ENCODE data around the gene TMEM168. TPM values are rescaled to one million over a fixed set of nuclear protein-coding genes. Genes with fewer than 3 reads are reported as not detected.

The TMEM168 gene
- total and polyA plus RNA-seq, 8 donors = 2.9 to 148 (median 10.7) TPM

DNA sequence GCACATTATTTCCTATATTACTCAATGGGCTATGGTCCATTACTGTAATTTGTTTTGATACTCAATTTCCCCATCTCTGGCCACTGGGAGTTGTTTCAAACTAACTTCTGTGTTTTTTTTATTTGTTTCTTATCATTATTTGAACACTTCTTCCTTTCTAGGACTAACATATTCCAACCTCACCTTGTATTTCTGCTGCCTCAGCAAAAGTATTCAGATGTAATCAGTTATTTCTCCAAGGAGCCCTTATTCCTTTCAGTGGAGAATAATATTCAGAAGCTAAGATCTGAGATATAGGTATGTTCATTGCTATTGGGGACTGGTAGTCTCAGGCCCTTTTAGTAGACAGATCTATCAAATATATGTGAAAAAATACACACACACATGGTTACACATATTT is 36.9 kb downstream of the TMEM168 start:
- no peaks in the 10 kb centered on the region for H3K27me3 ChIP-seq
- no peak overlapping the region for H3K4me3 ChIP-seq
- peaks cover 0 to 7% (median 0%) of the 10 kb centered on the region in 4 donors for H3K36me3 ChIP-seq
- no peaks in the 10 kb centered on the region for H3K4me1 ChIP-seq
- TF ChIP-seq POLR2A (IDR thresholded peaks at IDR 0.05) (no peak), EP300 (IDR thresholded peaks at IDR 0.05) (no peak), POLR2AphosphoS5 (IDR thresholded peaks at IDR 0.05) (no peak)
- TF ChIP-seq, protein P1, sequence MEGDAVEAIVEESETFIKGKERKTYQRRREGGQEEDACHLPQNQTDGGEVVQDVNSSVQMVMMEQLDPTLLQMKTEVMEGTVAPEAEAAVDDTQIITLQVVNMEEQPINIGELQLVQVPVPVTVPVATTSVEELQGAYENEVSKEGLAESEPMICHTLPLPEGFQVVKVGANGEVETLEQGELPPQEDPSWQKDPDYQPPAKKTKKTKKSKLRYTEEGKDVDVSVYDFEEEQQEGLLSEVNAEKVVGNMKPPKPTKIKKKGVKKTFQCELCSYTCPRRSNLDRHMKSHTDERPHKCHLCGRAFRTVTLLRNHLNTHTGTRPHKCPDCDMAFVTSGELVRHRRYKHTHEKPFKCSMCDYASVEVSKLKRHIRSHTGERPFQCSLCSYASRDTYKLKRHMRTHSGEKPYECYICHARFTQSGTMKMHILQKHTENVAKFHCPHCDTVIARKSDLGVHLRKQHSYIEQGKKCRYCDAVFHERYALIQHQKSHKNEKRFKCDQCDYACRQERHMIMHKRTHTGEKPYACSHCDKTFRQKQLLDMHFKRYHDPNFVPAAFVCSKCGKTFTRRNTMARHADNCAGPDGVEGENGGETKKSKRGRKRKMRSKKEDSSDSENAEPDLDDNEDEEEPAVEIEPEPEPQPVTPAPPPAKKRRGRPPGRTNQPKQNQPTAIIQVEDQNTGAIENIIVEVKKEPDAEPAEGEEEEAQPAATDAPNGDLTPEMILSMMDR (IDR thresholded peaks at IDR 0.05) = no peak
- H3K27ac ChIP-seq = no peak overlapping the region
- intact Hi-C loops (cut with DNase I; ENCODE audit: low total_unique reads) = no loop called here
- no peak for DNase-seq
- H3K9me3 ChIP-seq = no peaks in the 10 kb centered on the region

DNA sequence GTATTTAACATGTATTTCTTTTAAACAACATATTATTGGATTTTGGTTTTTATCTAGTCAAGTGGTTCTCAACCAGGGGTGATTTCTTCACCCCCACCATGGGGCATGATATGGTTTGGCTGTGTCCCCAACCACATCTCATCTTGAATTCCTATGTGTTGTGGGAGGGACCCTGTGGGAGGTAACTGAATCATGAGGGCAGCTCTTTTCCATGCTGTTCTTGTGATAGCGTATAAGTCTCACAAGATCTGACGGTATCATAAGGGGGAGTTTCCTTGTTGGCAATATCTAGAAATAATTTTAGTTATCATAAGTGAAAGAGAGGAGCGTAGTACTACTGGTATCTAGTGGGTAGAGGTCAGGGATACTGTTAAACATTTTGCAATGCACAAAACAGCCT is 37.6 kb downstream of the TMEM168 start:
- H3K4me1 ChIP-seq = no peaks in the 10 kb centered on the region
- WGBS, 5 donors = 63 to 84% (median 79%) methylated on average over 3 of the region's 3 CpGs
- H3K9me3 ChIP-seq = no peaks in the 10 kb centered on the region
- no peak overlapping the region for H3K4me3 ChIP-seq
- no peak overlapping the region for H3K27ac ChIP-seq
- H3K36me3 ChIP-seq = peaks cover 0 to 6% (median 0%) of the 10 kb centered on the region in 4 donors
- H3K27me3 ChIP-seq = no peaks in the 10 kb centered on the region
- intact Hi-C loops (cut with DNase I; ENCODE audit: low total_unique reads) = no loop called here
- TF ChIP-seq POLR2A (IDR thresholded peaks at IDR 0.05) = no peak
- no peak for TF ChIP-seq POLR2AphosphoS5 (IDR thresholded peaks at IDR 0.05)
- TF ChIP-seq, protein P1 (IDR thresholded peaks at IDR 0.05) = no peak
- no peak for TF ChIP-seq EP300 (IDR thresholded peaks at IDR 0.05)
- DNase-seq = no peak

DNA sequence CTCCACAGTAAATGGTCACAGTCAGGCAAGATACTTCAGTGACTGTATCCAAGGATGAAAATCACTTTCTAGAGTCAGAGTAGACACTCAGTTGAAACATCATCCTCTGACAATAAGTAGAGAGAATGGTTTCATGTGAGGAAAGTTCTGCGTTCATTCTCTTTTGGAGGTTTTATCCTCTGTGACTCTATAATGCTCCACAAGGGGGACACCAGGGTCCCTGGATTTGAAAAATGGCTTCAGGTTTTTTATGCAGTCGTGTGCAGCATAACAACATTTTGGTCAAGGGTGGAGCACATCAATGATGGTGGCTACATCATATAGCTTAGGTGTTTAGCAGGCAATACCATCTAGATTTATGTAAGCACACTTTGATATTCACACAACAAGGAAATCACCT is 40.4 kb downstream of the TMEM168 start:
- WGBS, 5 donors = 73 to 85% (median 76%) methylated on average over 2 of the region's 2 CpGs
- intact Hi-C loops (cut with DNase I; ENCODE audit: low total_unique reads) = no loop called here
- H3K27ac ChIP-seq = no peak overlapping the region
- H3K9me3 ChIP-seq = no peaks in the 10 kb centered on the region
- no peak for DNase-seq
- H3K4me1 ChIP-seq = no peaks in the 10 kb centered on the region
- TF ChIP-seq EP300 (IDR thresholded peaks at IDR 0.05) = no peak
- no peak for TF ChIP-seq POLR2AphosphoS5 (IDR thresholded peaks at IDR 0.05)
- TF ChIP-seq, protein P1 (IDR thresholded peaks at IDR 0.05) = no peak
- TF ChIP-seq POLR2A (IDR thresholded peaks at IDR 0.05) = no peak
- H3K36me3 ChIP-seq = no peaks in the 10 kb centered on the region
- H3K4me3 ChIP-seq = no peak overlapping the region
- no peaks in the 10 kb centered on the region for H3K27me3 ChIP-seq

DNA sequence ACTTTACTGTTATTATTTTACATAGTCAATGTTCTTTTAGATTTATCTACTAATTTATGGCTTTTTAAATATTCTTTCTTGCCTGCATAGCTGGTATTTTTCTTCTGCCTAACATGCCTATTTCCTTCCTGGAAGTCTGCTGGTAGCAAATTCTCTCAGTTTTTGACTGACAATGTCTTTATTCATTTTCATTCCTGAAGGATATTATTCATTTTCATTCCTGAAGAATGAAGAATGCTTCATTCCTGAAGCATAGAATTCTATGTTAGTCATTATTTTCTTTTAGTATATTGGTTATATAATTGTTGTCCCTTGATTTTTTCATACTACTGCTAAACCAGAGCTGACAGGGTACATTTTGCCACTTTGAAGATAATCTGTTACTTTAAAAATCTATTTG is 41.8 kb downstream of the TMEM168 start:
- intact Hi-C loops (cut with DNase I; ENCODE audit: low total_unique reads) = no loop called here
- Histone ChIP-seq H3K27ac (no peak overlapping the region), H3K27me3 (no peaks in the 10 kb centered on the region), H3K9me3 (no peaks in the 10 kb centered on the region), H3K4me1 (no peaks in the 10 kb centered on the region), H3K36me3 (no peaks in the 10 kb centered on the region), H3K4me3 (no peak overlapping the region)
- no peak for TF ChIP-seq POLR2A (IDR thresholded peaks at IDR 0.05)
- TF ChIP-seq POLR2AphosphoS5 (IDR thresholded peaks at IDR 0.05) = no peak
- no peak for TF ChIP-seq EP300 (IDR thresholded peaks at IDR 0.05)
- TF ChIP-seq, protein P1 (IDR thresholded peaks at IDR 0.05) = no peak
- no peak for DNase-seq
